Heart right ventricle (tissue), 16 donors: ENCODE measurements around the gene THSD7B. TPM values are rescaled to one million over a fixed set of nuclear protein-coding genes. Genes with fewer than 3 reads are reported as not detected.

Experiments
- ATAC-seq, 8 donors: fragments of 200-7000 bp; cut with Tn5 transposase; one replicate each; pipeline ENCODE4 v1.9.1; 2020; ENCODE audit warnings: mild to moderate bottlenecking in 8 of 8, moderate library complexity in 8 of 8, moderate number of reproducible peaks in 1 of 8
- DNase-seq, 2 donors: peaks; one replicate each; pipeline ENCODE4 v3.0.0-alpha.2; 2020
- H3K27ac ChIP-seq, 10 donors: fragments of 200-600 bp; sonication (generic) in 2 of 10; one replicate each; pipeline versions ENCODE4 v1.5.0 to v1.8.0; 2020 to 2022; ENCODE audit warnings: mild to moderate bottlenecking in 3 of 10
- H3K27me3 ChIP-seq, 7 donors: fragments of 200-600 bp; one replicate each; pipeline ENCODE4 v1.8.0; 2021 to 2022; ENCODE audit warnings: mild to moderate bottlenecking in 2 of 7
- H3K36me3 ChIP-seq, 9 donors: fragments of 200-600 bp; sonication (generic) in 1 of 9; one replicate each; pipeline versions ENCODE4 v1.5.0 to v1.8.0; 2020 to 2022; ENCODE audit warnings: mild to moderate bottlenecking in 2 of 9
- H3K4me1 ChIP-seq, 9 donors: fragments of 200-600 bp; sonication (generic) in 1 of 9; one replicate each; pipeline versions ENCODE4 v1.5.0 to v1.8.0; 2020 to 2022; ENCODE audit warnings: mild to moderate bottlenecking in 4 of 9
- H3K4me3 ChIP-seq, 10 donors: fragments of 200-600 bp; sonication (generic) in 2 of 10; one replicate each; pipeline versions ENCODE4 v1.5.0 to v1.8.0; 2020 to 2022; ENCODE audit warnings: mild to moderate bottlenecking in 7 of 10, moderate library complexity in 2 of 10
- H3K9me3 ChIP-seq, 11 donors: fragments of 200-600 bp in 10 of 11; sonication (generic) in 2 of 11; one replicate each; pipeline versions ENCODE4 v1.5.0 to v1.8.0; 2013 to 2022; ENCODE audit warnings: mild to moderate bottlenecking in 2 of 11, control low read depth in 1 of 11, moderate library complexity in 1 of 11
- CTCF ChIP-seq, 9 donors: fragments of 200-600 bp; sonication (generic) in 2 of 9; IDR thresholded peaks; one replicate each; pipeline versions ENCODE4 v1.5.0 to v1.8.0; 2021 to 2022; ENCODE audit warnings: antibody characterized with exemption in 9 of 9, mild to moderate bottlenecking in 5 of 9, moderate library complexity in 1 of 9
- WGBS, 2 donors: extraction: QIAGEN DNeasy Blood & Tissue Kit; methylation state at CpG; one replicate each; pipeline ENCODE4 v1.1.7; 2013; ENCODE audit warnings: inconsistent platforms in 1 of 2; 5-methylcytosine and 5-hydroxymethylcytosine counted together
- intact Hi-C, 10 donors: fragments of 100-400 bp; cut with DNase I; formaldehyde crosslinking; loops; one replicate each; pipeline versions ENCODE4 v1.11.1 to v1.14.2; 2022
- polyA plus RNA-seq, 2 donors: library from polyadenylated mRNA; stranded (reverse); fragments of 200-250 nt; gene quantifications; one replicate each; pipeline ENCODE4 v1.2.3, GENCODE V29; 2013
- total RNA-seq, 10 donors: library from RNA; stranded (reverse); fragmentation: NEBNext Ultra II Directional in 3 of 10; extraction: Animal tissue kit (Norgen Biotek cat#: 25700) in 3 of 10; gene quantifications; one replicate each; pipeline versions ENCODE4 v1.2.1 to v1.2.4, GENCODE V29; 2021 to 2023
- donor health status: Arrhythmogenic right ventricular cardiomyopathy.
- donor health status: ischemic (EF 13 %, LVEDD 7.1; RV severe dilation, severe dysfunction).
- donor health status: healthy with polysubstance abuse.
- donor health status: DM: no; HTN: yes; CAD: no.
- donor health status: DM: no; HTN: no; CAD: no.
- donor health status: ischemic (EF 25% LVEDD 6.9; RV normal size, moderate dysfunction).
- donor health status: ischemic (EF 25% LVEDD 5.7; RV mildly dilated, moderate dysfunction).
- donor health status: healthy.
- donor health status: DM: yes; HTN: yes; CAD: no.
- donor health status: Ischemic cardiomyopathy.
- donor health status: ischemic (EF 35%, LVEDD 5.7; RV mildly dilated, moderate dysfunction).
- donor health status: nonischemic (EF 11% LVEDD 7.7; RV severe dilation, severe dysfunction).
- donor health status: DM: yes; HTN: yes; CAD: no.
- donor health status: PGD.
- donor health status: ischemic (EF 29% LVEDD 5.4; RV normal size, mild dysfunction).
- donor health status: nonischemic (EF 23%, LVEDD 6.1; RV moderate dilation, normal function).

THSD7B gene
- total and polyA plus RNA-seq, 12 donors, result 0.01 to 0.39 (median 0.18) TPM

GRCh38 chr2:137500599-137500998, 735.3 kb downstream of the THSD7B start:
- H3K4me1 ChIP-seq, result no peaks in the 10 kb centered on the region
- no peak for DNase-seq
- H3K4me3 ChIP-seq, result no peak overlapping the region
- ATAC-seq, result no peak
- H3K9me3 ChIP-seq, result no peaks in the 10 kb centered on the region
- intact Hi-C loops, result no loop called here
- no peaks in the 10 kb centered on the region for H3K36me3 ChIP-seq
- H3K27me3 ChIP-seq, result no peaks in the 10 kb centered on the region
- no peak for TF ChIP-seq CTCF (IDR thresholded peaks at IDR 0.05)
- WGBS, 2 donors, result 85 to 86% methylated on average over 3 of the region's 3 CpGs
- H3K27ac ChIP-seq, result no peak overlapping the region

- ATAC-seq, result no peak
- Histone ChIP-seq H3K4me1 (no peaks in the 10 kb centered on the region), H3K36me3 (no peaks in the 10 kb centered on the region), H3K9me3 (peaks cover 0 to 6% (median 0%) of the 10 kb centered on the region in 11 donors), H3K27ac (no peak overlapping the region), H3K4me3 (no peak overlapping the region), H3K27me3 (no peaks in the 10 kb centered on the region)
- intact Hi-C loops, result no loop called here
- no peak for DNase-seq
- 86 to 90% methylated on average over 2 of the region's 2 CpGs for WGBS, 2 donors
- no peak for TF ChIP-seq CTCF (IDR thresholded peaks at IDR 0.05)
Measured at GRCh38 chr2:137507237-137507636, 741.9 kb downstream of the THSD7B start.

- Histone ChIP-seq H3K4me3 (no peak overlapping the region), H3K27me3 (no peaks in the 10 kb centered on the region), H3K27ac (no peak overlapping the region), H3K4me1 (no peaks in the 10 kb centered on the region), H3K9me3 (peaks cover 0 to 6% (median 0%) of the 10 kb centered on the region in 11 donors), H3K36me3 (no peaks in the 10 kb centered on the region)
- WGBS, 2 donors, result 35 to 56% methylated on average over 5 of the region's 5 CpGs
- intact Hi-C loops, result no loop called here
- ATAC-seq (no peak), DNase-seq (no peak)
- no peak for TF ChIP-seq CTCF (IDR thresholded peaks at IDR 0.05)
Measured at GRCh38 chr2:137508739-137509384, 743.5 kb downstream of the THSD7B start.

DNA sequence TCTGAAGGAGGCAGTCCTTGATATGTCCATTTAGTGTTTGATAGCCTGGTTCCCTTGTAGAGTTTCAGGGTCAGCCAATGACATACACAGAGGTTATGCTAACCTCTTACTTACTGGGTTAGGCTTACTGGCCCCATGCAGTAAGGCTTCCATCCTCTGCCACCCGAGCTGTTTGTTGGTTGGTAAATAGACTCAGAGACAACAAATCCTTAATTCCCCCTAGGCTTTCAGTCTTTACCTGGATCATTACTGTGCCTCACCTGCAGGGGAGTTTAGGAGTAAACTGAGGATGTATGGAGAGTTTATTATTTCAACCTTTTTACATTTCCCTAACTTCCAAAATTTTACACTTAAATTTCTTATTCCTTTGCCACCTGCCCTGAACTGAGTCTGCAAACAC, 746.2 kb downstream of the THSD7B start:
- H3K36me3 ChIP-seq, result no peaks in the 10 kb centered on the region
- no peaks in the 10 kb centered on the region for H3K27me3 ChIP-seq
- ATAC-seq (no peak), DNase-seq (no peak)
- no peak for TF ChIP-seq CTCF (IDR thresholded peaks at IDR 0.05)
- H3K9me3 ChIP-seq, result peaks cover 0 to 14% (median 0%) of the 10 kb centered on the region in 11 donors
- H3K4me1 ChIP-seq, result no peaks in the 10 kb centered on the region
- H3K27ac ChIP-seq, result no peak overlapping the region
- 60 to 68% methylated on average over 1 of the region's 1 CpG for WGBS, 2 donors
- no peak overlapping the region for H3K4me3 ChIP-seq
- intact Hi-C loops, result no loop called here
